T47D (cell line): Measurements from ENCODE around the gene MAPK6.
"Not testable (repeated sequence)": the region's sequence is repeated elsewhere in the genome, so short reads cannot be mapped to it uniquely, and the experiment has no call there.

Experiments used
- DNase-seq, 2 experiments: peaks; one replicate each; pipeline versions ENCODE4 v3.0.0 to v3.0.0-alpha.2; 2011 to 2012; ENCODE audit warnings: low read depth in 1 of 2, low spot score in 1 of 2
- JUND ChIP-seq: IDR thresholded peaks from 2 replicates; pipeline ENCODE4 v1.6.1; 2012; ENCODE audit warnings: low read depth
- in situ Hi-C: cut with HindIII; loops from 2 replicates; pipeline ENCODE4 v1.10.0; 2016; ENCODE audit warnings: low sequenced_read_pairs, low pct_unique_long_range_greater_than_20kb

Gene MAPK6

DNA sequence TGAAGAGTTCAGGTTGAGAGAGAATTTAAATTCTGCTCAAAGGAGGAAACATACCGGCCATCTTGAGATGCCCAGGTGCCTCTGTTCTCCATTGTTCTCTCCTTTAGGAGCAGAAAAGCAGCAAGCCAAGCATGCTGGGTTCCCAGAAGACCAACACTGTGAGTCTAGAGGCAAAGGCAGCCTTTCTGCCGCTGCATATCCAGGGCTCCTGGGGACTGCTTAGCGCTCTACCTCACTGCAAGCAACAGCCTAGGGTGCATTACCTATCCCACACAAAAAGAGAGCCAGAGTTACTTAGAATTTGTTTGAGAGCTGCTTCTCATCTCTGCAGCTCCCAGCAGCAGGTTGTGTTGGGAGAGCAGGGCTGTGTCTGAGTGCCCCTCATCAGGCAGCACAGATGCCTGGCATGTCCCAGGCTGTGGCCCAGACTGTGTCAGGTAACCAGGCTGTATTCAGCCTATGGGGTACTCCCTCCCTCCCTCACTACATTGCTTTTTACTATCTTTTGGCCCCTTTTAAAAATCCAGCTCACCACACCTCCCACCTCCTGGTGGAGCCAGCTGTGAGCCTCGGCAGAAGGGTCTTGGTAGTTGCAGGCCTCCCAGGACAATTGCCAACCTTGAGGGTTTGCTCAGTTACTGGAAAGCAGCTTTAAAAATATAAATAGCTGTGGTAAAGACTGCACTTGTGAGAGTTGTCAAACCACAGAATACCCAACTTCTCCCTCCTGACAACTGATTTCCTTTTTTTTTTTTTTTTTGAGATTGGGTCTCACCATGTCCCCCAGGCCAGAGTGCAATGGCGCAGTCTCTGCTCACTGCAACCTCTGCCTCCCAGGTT is 63.4 kb downstream of the MAPK6 start:
- DNase-seq: no peak
- in situ Hi-C loops: no loop called here
- no peak for TF ChIP-seq JUND

DNA sequence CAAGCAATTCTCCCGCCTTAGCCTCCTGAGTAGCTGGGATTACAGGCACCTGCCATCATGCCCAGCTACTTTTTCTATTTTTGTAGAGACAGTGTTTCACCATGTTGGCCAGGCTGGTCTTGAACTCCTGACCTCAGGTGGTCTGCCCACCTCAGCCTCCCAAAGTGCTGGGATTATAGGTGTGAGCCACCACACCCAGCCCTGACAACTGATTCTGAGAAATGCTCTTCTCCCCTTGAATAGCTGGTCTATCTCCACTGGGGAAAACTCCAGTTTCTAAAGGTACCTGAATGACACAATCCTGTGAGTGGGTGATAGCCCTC is 64.0 kb downstream of the MAPK6 start:
- in situ Hi-C loops, DNase-seq: not testable (repeated sequence)

DNA sequence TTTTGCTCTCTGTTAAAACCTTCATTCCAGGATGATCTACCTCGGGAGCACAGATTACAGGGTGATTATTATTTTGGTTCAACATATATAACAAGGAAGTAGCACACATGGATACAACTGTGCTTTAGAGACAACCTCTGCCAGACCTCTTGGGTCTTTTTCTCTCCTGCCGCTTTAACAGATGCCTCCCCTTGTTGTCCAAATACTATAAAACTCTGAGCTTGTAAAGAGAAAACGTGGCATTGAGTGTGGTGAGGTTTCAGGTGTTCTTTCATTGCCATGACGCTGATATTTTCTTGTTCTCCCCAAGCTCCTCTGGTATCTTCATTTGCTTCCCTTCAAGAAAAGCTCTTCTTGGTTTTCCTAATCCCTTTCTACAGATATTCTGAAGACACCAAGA is 64.6 kb downstream of the MAPK6 start:
- in situ Hi-C loops: no loop called here
- DNase-seq: no peak
- TF ChIP-seq JUND: no peak

DNA sequence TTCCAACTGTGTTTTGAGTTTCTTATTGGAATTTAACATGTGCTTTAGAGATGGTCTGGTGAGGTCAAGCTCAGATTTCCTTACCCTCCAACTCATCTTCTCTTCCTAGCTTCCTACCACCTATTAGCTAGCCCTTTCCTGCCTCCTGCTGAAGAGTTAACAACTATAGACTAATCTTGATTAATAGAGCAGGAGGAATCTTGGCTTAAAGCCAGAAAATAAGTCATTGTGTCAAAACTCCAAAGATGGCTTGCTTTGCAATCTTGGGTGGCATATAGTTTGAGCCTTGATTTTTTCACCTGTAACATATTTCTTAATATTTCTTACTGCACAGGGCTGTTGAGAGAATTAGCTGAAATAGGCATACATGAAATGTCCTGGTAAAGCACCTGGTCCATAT is 66.3 kb downstream of the MAPK6 start:
- no peak for DNase-seq
- in situ Hi-C loops: no loop called here
- TF ChIP-seq JUND: no peak

DNA sequence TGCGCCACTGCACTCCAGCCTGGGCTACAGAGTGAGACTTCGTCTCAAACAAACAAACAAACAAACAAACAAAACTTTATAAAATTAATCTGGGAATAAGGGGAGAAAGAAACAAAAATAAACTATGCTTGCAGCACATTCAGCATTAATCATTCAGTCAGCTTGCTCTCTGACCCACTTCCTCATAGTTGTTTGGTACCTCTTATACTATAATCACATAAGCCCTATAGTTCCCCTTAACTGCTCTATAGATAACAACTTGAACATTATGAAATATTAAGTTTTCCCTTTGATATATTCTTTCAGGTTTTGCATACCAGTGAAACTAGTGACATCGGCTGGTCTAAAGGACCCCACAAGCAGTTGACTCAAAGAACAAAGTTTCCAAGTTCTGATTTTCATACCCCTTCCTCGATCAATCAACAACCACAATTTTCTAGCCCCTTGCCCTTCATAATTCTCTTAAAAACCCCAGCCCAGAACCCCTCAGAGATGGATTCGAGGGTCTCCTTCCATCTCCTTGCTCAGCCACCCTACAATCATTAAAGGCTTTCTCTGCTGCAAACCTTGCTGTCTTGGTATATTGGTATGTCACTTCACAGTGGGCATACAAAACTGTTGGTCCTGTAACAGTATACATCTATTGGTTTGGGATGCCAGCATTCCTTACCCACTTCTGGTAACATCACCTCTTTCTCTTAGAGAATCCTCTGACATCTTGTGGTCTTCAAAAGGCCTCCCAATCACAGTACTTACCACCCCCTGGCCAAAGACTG is 67.2 kb downstream of the MAPK6 start:
- DNase-seq: no peak
- in situ Hi-C loops: no loop called here
- TF ChIP-seq JUND: no peak

DNA sequence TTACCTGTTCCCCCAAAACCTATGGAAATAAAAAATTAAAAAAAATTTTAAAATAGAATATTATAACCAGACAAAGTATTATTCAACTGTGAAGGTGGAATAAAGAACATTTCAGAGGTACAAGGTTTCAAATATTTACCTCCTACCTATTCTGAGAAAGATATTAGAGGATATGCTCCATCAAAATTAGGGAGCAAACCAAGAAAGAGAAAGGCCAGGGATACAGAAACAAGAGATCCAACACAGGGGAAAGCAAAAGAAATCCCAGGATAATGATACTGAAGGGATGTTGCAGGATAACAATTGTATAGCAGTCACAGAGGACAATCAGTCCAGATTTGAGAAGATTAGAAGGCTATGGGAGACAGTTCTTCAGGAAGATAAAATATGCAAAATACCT is 71.2 kb downstream of the MAPK6 start:
- no peak for TF ChIP-seq JUND
- DNase-seq: no peak
- in situ Hi-C loops: no loop called here

DNA sequence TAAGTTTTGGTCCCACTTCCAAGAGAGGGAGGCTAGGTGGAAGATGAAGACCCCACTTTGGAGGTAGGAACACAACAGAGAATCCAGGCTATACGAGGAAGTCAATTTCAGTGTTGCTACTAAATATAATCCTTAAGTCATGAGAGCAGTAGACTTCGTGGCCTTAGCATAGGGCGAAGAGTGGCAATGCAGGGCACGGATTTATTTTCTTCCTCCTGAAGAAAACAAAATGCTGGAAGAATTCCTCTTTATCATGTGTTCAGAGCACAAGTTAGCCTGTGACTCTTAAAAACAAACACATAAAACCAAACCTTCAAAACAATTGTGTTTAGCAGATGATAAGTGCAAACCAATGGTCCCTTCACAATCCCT is 74.1 kb downstream of the MAPK6 start:
- no peak for DNase-seq
- no peak for TF ChIP-seq JUND
- in situ Hi-C loops: no loop called here

DNA sequence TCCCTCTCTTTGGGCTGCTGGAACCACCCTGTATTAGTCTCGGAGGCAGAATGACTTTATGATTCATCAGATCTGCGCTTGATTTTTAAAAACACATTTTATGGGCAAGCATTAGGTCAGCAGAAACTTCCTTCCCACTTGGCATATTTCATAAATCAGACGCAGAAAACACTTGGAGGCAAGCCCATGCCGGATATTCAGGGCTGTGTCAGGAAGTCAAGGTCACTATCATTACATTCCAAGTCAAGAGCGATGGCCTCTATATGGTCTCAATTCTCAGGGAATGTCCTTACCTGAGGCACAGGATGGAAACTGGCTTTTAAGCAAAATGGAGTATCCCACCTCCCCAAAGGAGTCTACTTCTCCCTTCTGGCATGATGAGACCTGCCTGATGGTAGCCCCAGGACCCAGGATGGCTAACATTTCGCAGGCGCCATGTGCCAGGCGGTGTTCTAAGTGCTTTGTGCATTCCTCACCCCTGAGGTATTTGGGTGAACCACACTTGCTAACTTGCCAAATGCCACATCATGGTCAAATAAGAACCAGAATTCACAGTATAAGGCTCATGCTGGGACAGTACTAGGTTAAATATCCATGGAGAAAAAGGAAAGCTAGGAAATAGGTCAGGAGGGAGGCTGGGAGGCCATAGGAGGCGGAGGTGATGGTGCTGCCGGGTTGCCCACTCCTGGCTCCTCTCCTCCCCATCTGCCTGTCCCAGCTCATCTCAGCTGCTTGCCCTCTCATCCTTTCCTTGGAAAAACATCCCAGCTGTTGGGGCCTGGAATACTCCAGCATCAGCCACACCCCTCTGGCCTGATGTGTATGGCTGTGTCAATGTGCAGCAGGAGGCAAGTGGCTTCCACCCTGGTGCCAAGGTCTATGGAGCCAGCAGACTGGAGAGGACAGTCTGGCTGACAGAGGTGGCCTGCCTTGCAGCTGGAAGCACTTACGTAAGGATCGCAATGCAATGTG is 74.8 kb downstream of the MAPK6 start:
- in situ Hi-C loops: no loop called here
- peak in 1 of 2 experiments; percentile 38 for DNase-seq
- TF ChIP-seq JUND: no peak

DNA sequence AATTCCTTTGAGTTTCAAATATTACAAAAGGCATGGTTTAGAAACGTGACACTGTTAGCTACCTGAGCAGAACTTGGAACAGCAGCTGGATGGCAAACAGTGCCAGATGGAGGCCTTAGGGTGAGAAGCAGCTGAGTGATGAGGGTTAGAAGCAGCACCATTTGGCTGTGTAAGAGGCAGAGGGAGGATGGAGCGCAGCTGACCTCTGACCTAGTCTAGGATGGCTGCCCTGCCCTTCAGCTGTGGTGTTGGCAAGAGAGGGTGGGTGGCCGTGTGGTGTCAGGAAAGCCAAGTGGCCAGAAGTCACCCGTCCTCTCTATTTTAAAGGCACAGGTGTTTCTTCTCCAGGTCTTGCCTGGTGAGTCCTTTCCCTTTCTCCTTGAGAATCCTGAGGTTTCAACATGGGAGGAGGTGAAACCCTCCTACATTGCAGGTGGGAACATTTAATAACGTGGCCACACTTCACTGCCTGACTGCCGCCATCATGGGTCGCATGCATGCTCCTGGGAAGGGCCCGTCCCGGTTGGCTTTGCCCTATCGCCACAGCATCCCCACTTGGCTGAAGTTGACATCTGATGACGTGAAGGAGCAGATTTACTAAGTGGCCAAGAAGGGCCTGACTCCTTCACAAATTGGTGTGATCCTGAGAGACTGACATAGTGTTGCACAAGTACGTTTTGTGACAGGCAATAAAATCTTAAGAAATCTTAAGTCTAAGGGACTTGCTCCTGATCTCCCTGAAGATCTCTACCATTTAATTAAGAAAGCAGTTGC is 76.0 kb downstream of the MAPK6 start:
- in situ Hi-C loops: no loop called here
- TF ChIP-seq JUND: no peak
- DNase-seq: no peak

DNA sequence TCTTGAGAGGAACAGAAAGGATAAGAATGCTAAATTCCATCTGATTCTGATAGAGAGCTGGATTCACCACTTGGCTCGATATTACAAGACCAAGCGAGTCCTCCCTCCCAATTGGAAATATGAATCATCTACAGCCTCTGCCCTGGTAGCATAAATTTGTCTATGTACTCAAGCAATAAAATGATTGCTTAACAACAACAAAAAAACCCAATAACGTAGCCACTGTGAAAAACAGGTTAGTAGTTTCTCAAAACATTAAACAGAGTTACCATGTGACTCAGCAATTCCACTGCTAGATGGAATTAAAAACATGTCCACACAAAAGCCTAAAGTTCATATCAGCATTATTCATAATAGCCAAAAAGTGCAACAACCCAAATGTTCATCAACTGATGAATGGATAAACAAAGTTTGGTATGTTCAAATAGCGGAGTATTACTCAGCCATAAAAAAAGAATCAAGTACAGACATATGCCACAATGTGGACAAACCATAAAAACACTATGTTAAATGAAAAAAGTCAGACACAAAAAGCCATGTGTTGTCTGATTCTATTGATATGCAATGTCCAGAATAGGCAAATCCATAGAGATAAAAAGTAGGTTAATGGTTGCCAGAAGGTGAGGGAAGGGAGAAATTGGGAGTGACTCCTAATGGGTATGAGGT is 76.7 kb downstream of the MAPK6 start:
- in situ Hi-C loops: no loop called here
- TF ChIP-seq JUND: no peak
- no peak for DNase-seq

DNA sequence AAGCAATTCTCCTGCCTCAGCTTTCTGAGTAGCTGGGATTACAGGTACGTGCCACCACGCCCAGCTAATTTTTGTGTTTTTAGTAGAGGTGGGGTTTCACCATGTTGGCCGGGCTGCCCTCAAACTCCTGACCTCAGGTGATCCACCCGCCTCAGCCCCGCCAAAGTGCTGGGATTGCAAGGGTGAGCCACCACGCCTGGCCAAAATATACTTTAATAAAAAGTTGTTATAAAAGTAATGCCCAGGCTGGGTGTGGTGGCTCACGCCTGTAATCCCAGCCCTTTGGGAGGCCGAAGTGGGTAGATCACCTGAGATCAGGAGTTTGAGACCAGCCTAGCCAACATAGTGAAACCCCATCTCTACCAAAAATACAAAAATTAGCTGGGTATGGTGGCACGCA is 77.5 kb downstream of the MAPK6 start:
- in situ Hi-C loops, DNase-seq: not testable (repeated sequence)
